Naive B cell (primary cell): ENCODE measurements around the gene MCTP1. TPM values are rescaled to one million over a fixed set of nuclear protein-coding genes. Genes with fewer than 3 reads are reported as not detected.
A peak's percentile ranks its signal among the peaks of the same experiment; 100 is the strongest.

ENCODE experiments used
- ATAC-seq, 2 donors: fragments of 150-1000 bp; cut with Tn5 transposase; 2 replicates each; pipeline ENCODE4 v1.10.0; 2021; ENCODE audit warnings: low read depth in 2 of 2, mild to moderate bottlenecking in 2 of 2, moderate library complexity in 2 of 2
- DNase-seq: peaks from one replicate; pipeline ENCODE4 v3.0.0; 2022
- H3K27ac Mint-ChIP-seq, 6 donors: one replicate each; pipeline ENCODE4 v1.8.0; 2020 to 2022; ENCODE audit warnings: mild to moderate bottlenecking in 6 of 6, mixed read lengths in 6 of 6, moderate library complexity in 5 of 6, inconsistent platforms in 2 of 6
- H3K27me3 Mint-ChIP-seq, 3 donors: one replicate each; pipeline ENCODE4 v1.8.0; 2021 to 2022; ENCODE audit warnings: mixed read lengths in 3 of 3, mild to moderate bottlenecking in 1 of 3
- H3K36me3 Mint-ChIP-seq, 2 donors: one replicate each; pipeline ENCODE4 v1.8.0; 2020 to 2022; ENCODE audit warnings: mixed read lengths in 2 of 2, inconsistent platforms in 1 of 2, mild to moderate bottlenecking in 1 of 2
- H3K4me1 Mint-ChIP-seq, 3 donors: one replicate each; pipeline ENCODE4 v1.8.0; 2020 to 2022; ENCODE audit warnings: mixed read lengths in 3 of 3, inconsistent platforms in 1 of 3, mild to moderate bottlenecking in 1 of 3, moderate library complexity in 1 of 3
- H3K4me3 Mint-ChIP-seq, 8 donors: one replicate each; pipeline ENCODE4 v1.8.0; 2020 to 2022; ENCODE audit warnings: mild to moderate bottlenecking in 8 of 8, mixed read lengths in 8 of 8, moderate library complexity in 8 of 8, inconsistent platforms in 2 of 8
- H3K9me3 Mint-ChIP-seq, 7 donors: one replicate each; pipeline ENCODE4 v1.8.0; 2020 to 2022; ENCODE audit warnings: mixed read lengths in 7 of 7, mild to moderate bottlenecking in 5 of 7, inconsistent platforms in 2 of 7, moderate library complexity in 1 of 7
- polyA plus RNA-seq, 6 donors: library from polyadenylated mRNA; unstranded; fragments of 300-500 nt; fragmentation: Illumina TruSeq; gene quantifications; one replicate each; pipeline ENCODE4 v1.2.3, GENCODE V29; 2021; ENCODE audit warnings: low read depth in 6 of 6

MCTP1 gene
- polyA plus RNA-seq, 6 donors from 2014 or later: 0.39 to 2.3 (median 0.81) TPM

DNA sequence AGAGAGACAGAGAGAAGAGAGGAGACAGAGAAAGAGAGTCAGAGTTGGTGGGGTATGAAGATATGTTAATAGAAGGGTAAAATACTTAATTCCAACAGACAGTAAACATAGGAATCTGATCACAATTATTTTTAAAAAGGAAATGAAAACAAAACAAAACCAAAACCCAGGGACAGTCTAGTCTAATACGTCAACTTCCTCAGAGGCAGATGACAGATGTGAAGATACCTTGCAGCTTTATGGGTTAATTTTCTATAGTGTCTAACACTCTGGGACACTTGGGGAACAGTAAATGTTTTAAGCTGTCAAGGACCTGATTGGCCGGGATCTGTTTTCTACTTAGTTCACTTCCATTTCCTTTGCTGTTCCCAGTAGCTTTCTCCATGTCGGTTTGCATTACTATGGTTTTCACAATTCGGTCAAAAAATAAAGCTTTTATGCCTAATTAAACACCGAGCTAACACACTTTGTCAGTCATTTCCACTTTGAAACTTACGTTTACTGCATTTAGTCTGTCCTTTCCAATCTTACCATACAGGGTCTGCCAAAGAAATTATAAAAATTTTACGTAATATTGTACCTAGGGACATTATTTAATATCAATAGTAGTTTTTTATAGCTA, 216.5 kb downstream of the MCTP1 start:
- Mint-ChIP-seq H3K27me3 (no peaks in the 10 kb centered on the region), H3K4me1 (peaks cover 4 to 22% (median 18%) of the 10 kb centered on the region in 3 donors), H3K36me3 (no peaks in the 10 kb centered on the region), H3K9me3 (peaks cover 0 to 2% (median 0%) of the 10 kb centered on the region in 7 donors), H3K27ac (peak overlapping the region in 3 of 6 donors; percentile 11 to 60 (median 37)), H3K4me3 (no peak overlapping the region)
- ATAC-seq (peak; percentile 27 to 47), DNase-seq (no peak)

DNA sequence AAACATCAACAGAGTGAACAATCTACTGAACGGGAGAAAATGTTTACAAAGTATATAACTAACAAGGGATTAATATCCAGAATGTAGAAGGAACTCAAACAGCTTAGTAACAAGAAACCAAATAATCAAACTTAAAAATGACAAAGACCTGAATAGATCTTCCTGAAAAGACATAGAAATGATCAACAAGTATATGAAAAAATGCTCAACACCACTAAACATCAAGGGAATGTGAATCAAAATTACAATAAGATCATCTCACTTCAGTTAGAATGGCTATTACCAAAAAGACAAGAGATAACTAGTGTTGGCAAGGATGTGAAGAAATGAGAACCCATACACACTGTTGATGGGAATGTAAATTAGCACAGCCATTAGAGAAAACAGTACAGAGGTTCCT, 218.8 kb downstream of the MCTP1 start:
- H3K4me3 Mint-ChIP-seq: no peak overlapping the region
- DNase-seq: no peak
- H3K27ac Mint-ChIP-seq: no peak overlapping the region
- ATAC-seq: no peak
- H3K36me3 Mint-ChIP-seq: no peaks in the 10 kb centered on the region
- peaks cover 4 to 19% (median 18%) of the 10 kb centered on the region in 3 donors for H3K4me1 Mint-ChIP-seq
- H3K9me3 Mint-ChIP-seq: no peaks in the 10 kb centered on the region
- H3K27me3 Mint-ChIP-seq: no peaks in the 10 kb centered on the region

DNA sequence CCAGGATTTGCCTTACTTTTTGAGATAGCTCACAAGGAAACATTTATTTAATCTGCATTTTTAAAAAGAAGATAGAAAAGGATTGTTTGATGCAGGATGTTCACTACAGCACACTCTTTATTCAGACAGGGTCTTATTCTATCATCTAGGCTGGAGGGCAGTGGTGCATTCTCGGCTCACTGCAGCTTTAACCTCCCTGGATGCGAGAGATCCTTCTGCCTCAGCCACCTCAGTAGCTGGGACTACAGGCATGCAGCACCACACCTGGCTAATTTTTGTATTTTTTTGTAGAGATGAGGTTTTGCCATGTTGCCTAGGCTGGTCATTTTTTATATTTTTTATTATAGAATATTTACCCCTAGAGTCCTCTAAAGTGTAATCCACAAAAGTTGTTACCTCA, 221.4 kb downstream of the MCTP1 start:
- H3K9me3 Mint-ChIP-seq: peaks cover 0 to 2% (median 0%) of the 10 kb centered on the region in 7 donors
- H3K4me3 Mint-ChIP-seq: no peak overlapping the region
- no peaks in the 10 kb centered on the region for H3K36me3 Mint-ChIP-seq
- no peak overlapping the region for H3K27ac Mint-ChIP-seq
- H3K4me1 Mint-ChIP-seq: peaks cover 4 to 6% (median 4%) of the 10 kb centered on the region in 3 donors
- no peaks in the 10 kb centered on the region for H3K27me3 Mint-ChIP-seq
- ATAC-seq: no peak
- DNase-seq: no peak

DNA sequence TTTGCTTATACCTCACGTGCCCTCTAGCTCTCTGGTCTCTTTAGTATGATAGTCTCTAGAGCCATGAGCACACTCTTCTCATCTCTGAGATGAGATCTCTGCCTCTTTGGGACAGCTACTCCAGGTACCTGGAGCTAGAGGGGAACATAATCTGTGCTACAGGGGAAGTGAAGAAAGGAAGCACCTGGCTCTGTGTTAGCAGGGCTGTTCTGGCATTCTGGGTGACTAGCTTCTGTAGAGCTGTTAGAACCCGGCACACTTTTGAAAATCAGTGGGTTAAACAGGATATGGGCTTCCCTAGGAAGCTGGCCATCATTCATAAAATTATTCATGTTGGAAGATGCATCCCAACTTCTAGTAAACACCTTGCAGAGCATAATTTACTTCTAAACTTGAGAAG, 224.8 kb downstream of the MCTP1 start:
- H3K27ac Mint-ChIP-seq: no peak overlapping the region

DNA sequence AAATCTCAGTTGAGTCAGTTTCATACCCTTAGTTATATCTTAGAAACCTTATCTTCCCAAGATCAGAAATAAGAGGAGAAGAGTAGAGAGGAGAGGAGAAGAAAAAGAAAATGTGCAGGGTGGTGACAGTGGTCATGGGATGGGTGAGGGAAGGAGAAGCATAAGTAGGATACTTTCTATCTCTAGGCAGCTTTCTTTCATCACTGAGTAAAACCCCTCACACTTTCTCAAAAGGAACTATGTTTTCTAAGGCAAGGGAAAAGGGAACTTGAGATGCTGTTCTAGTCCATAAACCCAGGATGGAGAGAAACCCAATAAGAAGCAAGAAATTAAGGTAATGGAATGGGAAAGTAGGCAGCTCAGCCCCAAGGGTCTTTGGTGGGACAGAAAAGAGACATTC, 225.3 kb downstream of the MCTP1 start:
- no peaks in the 10 kb centered on the region for H3K27me3 Mint-ChIP-seq
- no peaks in the 10 kb centered on the region for H3K4me1 Mint-ChIP-seq
- H3K36me3 Mint-ChIP-seq: no peaks in the 10 kb centered on the region
- no peak overlapping the region for H3K4me3 Mint-ChIP-seq
- peak overlapping the region in 1 of 6 donors; percentile 50 for H3K27ac Mint-ChIP-seq
- no peak for ATAC-seq
- no peak for DNase-seq
- peaks cover 0 to 2% (median 0%) of the 10 kb centered on the region in 7 donors for H3K9me3 Mint-ChIP-seq

More for the DNA sequence above, 224.8 kb downstream of the MCTP1 start:
- Mint-ChIP-seq H3K36me3 (no peaks in the 10 kb centered on the region), H3K4me1 (no peaks in the 10 kb centered on the region), H3K27me3 (no peaks in the 10 kb centered on the region), H3K4me3 (no peak overlapping the region), H3K9me3 (peaks cover 0 to 2% (median 0%) of the 10 kb centered on the region in 7 donors)
- no peak for DNase-seq
- ATAC-seq: no peak

DNA sequence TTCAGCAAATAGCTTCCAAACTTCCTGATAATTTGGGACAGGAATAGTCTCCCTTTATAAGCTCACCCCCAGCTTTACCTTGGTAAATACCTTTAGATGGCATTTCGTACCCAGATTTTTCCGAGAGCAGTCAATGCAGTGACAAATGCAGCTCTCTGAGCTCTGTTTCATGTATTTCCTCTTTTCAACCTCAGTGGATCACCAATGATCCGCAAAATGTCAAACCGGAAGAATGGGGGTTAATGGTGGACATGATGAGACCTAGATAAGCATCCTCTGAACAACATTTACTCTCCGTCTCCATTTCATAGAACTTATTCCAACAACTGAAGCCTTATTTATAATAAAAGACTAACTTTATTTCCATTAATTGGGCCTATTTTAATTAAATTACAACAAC, 227.3 kb downstream of the MCTP1 start:
- Mint-ChIP-seq H3K4me1 (no peaks in the 10 kb centered on the region), H3K4me3 (no peak overlapping the region), H3K27ac (no peak overlapping the region), H3K36me3 (no peaks in the 10 kb centered on the region), H3K9me3 (peaks cover 0 to 2% (median 0%) of the 10 kb centered on the region in 7 donors), H3K27me3 (no peaks in the 10 kb centered on the region)
- no peak for DNase-seq
- no peak for ATAC-seq

DNA sequence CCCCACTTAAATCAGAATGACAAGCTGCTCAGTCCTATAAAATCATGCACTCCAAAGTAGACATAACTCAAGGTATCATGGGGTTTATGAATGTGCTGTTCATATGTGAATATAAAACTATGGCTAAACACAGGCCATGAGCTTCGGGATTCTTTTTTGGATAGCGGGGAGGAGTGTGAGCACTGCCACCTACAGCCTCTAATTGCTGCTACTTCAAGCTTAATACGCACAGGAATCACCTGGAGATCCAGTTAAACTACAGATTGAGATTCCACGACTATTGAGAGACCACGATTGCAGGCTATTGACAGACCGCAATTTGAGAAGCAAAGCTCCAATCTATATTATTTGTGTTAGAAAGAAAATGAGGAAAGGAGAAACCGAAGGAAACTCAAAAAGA, 231.6 kb downstream of the MCTP1 start:
- Mint-ChIP-seq H3K4me3 (no peak overlapping the region), H3K27ac (no peak overlapping the region), H3K4me1 (peaks cover 0 to 5% (median 5%) of the 10 kb centered on the region in 3 donors), H3K36me3 (peaks cover 0 to 3% of the 10 kb centered on the region in 2 donors), H3K9me3 (peaks cover 0 to 13% (median 0%) of the 10 kb centered on the region in 7 donors), H3K27me3 (peaks cover 0 to 4% (median 0%) of the 10 kb centered on the region in 3 donors)
- ATAC-seq (no peak), DNase-seq (no peak)

DNA sequence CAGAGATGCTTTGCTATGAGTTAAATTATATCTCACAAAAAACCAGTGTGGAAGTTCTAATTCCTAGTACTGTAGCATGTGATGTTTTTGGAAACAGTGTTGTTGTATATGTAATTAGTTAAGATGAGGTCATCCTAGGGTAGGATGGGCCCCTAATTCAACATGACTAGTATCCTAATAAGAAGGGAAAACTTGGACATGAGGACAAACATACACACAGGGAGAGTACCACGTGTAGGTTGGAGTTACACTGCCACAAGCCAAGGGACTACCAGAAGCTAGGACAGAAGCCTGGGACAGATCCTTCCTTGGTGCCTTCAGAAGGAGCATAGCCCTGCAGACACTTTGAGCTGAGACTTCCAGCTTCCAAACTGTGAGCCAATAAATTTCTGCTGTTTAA, 234.2 kb downstream of the MCTP1 start:
- H3K27ac Mint-ChIP-seq: no peak overlapping the region
- peaks cover 0 to 8% (median 5%) of the 10 kb centered on the region in 3 donors for H3K4me1 Mint-ChIP-seq
- ATAC-seq (no peak), DNase-seq (no peak)
- peaks cover 0 to 4% (median 0%) of the 10 kb centered on the region in 3 donors for H3K27me3 Mint-ChIP-seq
- H3K36me3 Mint-ChIP-seq: peaks cover 0 to 3% of the 10 kb centered on the region in 2 donors
- peaks cover 0 to 19% (median 4%) of the 10 kb centered on the region in 7 donors for H3K9me3 Mint-ChIP-seq
- H3K4me3 Mint-ChIP-seq: no peak overlapping the region

DNA sequence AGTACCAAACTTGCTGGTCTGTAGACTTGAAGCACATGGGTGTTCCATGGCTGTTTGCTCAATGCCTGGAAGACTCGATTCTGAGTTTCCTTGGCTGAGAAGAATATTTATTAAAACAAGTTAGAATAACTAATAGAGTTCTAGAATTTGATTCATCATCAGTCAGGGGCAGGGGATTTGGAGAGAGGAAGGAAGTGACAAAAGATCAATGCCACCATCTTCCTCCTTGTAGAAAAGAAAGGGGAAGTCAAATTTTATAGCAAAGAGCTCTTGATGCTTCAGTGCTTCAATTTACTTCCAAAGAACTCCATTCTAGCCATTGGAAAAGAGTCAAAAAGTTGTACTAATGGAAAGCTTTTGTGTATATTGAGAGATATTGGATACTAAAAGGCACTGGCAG, 236.3 kb downstream of the MCTP1 start:
- Mint-ChIP-seq H3K4me1 (peaks cover 0 to 8% (median 5%) of the 10 kb centered on the region in 3 donors), H3K36me3 (peaks cover 0 to 3% of the 10 kb centered on the region in 2 donors), H3K9me3 (peaks cover 0 to 19% (median 4%) of the 10 kb centered on the region in 7 donors), H3K27me3 (peaks cover 0 to 4% (median 0%) of the 10 kb centered on the region in 3 donors), H3K27ac (peak overlapping the region in 1 of 6 donors; percentile 31), H3K4me3 (no peak overlapping the region)
- no peak for DNase-seq
- peak in 1 of 2 donors; percentile 36 for ATAC-seq

DNA sequence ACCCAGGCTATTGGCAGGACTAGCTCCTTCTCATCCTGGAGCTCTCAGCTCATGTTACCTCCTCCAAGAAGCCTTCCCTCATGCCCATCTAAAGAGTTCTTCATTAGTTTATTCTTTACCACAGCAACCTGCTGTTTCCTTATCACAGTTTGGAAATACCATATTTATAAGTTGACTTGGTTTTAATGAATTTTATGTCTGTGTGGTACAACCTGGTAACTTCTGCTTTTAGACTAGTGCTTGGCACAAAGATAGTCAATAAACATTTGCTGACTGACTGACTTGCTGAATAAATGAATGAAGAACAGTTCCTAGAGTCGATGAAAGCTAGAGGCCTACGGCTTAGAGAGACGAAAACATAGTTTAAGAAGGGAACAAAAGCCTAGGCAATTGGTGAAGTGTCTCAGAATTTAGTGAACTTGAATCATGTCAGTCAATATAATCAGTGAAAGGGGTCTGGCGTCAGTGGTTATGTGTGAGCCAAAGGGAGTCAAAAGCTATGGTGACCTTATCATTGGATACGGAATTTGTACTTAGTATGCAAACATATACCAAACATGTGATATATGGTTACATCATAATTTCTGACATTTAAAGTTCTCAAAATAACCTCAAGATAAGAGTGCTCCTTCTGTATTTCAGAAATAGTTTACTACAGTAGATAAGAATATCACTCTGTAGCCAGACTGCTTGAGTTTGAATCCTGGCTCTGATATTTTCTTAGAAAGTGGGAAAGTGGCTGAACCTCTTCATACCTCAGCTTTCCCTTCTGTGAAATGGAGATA, 239.5 kb downstream of the MCTP1 start:
- peaks cover 0 to 8% (median 5%) of the 10 kb centered on the region in 3 donors for H3K4me1 Mint-ChIP-seq
- no peak for DNase-seq
- H3K36me3 Mint-ChIP-seq: peaks cover 0 to 3% of the 10 kb centered on the region in 2 donors
- no peak for ATAC-seq
- H3K27me3 Mint-ChIP-seq: no peaks in the 10 kb centered on the region
- H3K4me3 Mint-ChIP-seq: no peak overlapping the region
- H3K9me3 Mint-ChIP-seq: peaks cover 0 to 19% (median 4%) of the 10 kb centered on the region in 7 donors
- H3K27ac Mint-ChIP-seq: no peak overlapping the region

DNA sequence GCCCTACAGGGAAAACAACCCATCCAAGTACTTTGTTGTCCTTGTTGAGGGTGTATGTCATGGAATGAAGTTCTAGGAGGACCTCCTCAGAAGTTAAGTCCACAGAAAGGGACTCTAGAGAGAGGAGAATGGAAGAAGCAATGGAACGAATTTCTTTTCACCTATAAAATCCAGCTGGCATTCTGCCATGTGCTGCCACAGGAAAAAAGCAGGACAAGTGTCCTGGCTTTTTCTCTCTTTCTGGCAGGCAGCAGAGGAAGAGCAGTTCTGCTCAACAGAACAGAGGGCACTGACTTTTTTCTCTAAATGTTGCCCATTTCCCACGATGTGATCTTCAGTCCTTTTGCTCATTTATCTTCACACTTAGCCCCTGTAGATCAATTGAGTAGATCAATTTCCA, 240.8 kb downstream of the MCTP1 start:
- DNase-seq (no peak), ATAC-seq (no peak)
- Mint-ChIP-seq H3K27me3 (no peaks in the 10 kb centered on the region), H3K4me1 (peaks cover 0 to 8% (median 5%) of the 10 kb centered on the region in 3 donors), H3K36me3 (peaks cover 0 to 3% of the 10 kb centered on the region in 2 donors), H3K9me3 (peaks cover 0 to 14% (median 4%) of the 10 kb centered on the region in 7 donors), H3K27ac (no peak overlapping the region), H3K4me3 (peak overlapping the region in 2 of 8 donors; percentile 9 to 26)

DNA sequence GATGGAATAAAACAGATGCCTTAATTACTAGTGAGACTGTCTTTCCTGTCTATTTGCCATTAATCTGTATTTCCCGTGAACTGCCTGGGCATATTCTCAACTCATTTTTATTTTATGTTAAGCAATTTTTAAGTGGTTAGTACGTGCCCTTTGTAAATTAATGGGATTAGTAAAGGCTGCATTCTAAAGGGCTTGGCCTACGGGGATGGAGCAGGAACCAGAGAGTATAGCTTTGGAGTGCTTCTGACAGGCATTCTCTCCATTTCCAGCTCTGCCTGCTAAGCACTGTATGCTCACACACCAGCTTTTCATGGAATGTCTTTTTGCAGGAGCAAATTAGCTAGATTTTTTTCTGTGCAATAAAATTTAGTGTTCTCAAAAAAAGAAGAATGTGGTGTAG, 241.2 kb downstream of the MCTP1 start:
- peaks cover 0 to 3% of the 10 kb centered on the region in 2 donors for H3K36me3 Mint-ChIP-seq
- H3K4me3 Mint-ChIP-seq: peak overlapping the region in 1 of 8 donors; percentile 26
- H3K9me3 Mint-ChIP-seq: peaks cover 0 to 12% (median 5%) of the 10 kb centered on the region in 7 donors
- DNase-seq (no peak), ATAC-seq (no peak)
- H3K27ac Mint-ChIP-seq: no peak overlapping the region
- peaks cover 0 to 6% (median 4%) of the 10 kb centered on the region in 3 donors for H3K4me1 Mint-ChIP-seq
- no peaks in the 10 kb centered on the region for H3K27me3 Mint-ChIP-seq

DNA sequence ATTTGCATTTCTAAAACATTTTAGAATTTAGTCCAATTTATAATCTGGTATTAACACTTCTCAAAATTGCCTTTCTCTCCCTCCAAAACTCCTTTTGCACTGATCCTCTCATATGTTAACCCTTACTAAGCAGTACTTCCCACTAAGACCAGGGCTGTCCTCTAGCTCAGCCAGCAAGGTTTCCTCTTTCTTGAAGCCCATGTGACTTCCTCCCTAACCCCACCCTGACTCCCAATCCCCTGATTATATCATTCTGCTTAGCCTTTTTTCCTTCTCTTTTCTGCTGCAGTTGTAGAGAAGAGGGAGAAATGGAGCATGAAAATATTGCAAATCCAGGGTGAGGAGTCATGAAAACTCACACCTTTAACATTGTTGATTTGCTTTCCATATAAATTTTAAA, 241.7 kb downstream of the MCTP1 start:
- no peak overlapping the region for H3K27ac Mint-ChIP-seq
- H3K27me3 Mint-ChIP-seq: no peaks in the 10 kb centered on the region
- peaks cover 0 to 9% (median 3%) of the 10 kb centered on the region in 7 donors for H3K9me3 Mint-ChIP-seq
- no peak for DNase-seq
- H3K4me1 Mint-ChIP-seq: peaks cover 0 to 2% (median 0%) of the 10 kb centered on the region in 3 donors
- H3K4me3 Mint-ChIP-seq: no peak overlapping the region
- ATAC-seq: no peak
- H3K36me3 Mint-ChIP-seq: no peaks in the 10 kb centered on the region

DNA sequence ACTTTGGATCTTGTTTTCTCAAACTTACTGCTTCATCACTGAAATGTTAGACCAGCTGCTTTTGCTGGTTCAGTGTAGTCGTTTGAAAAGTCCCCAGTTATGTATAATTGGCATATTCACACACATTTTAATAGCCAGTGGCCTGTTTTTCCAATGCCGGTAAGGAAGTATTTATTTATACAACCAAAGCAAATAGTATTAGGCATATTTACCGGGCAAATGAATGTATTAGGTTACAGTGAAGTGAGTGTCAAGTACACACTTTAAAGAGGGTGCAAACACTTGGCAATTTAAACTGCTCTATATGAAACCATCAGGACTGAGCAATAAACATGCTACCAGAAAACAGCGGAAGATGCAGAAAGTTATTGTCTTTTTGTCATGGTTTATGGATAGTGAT, 242.9 kb downstream of the MCTP1 start:
- no peaks in the 10 kb centered on the region for H3K4me1 Mint-ChIP-seq
- no peak for ATAC-seq
- H3K4me3 Mint-ChIP-seq: no peak overlapping the region
- H3K27me3 Mint-ChIP-seq: no peaks in the 10 kb centered on the region
- H3K36me3 Mint-ChIP-seq: no peaks in the 10 kb centered on the region
- DNase-seq: no peak
- peaks cover 0 to 7% (median 3%) of the 10 kb centered on the region in 7 donors for H3K9me3 Mint-ChIP-seq
- H3K27ac Mint-ChIP-seq: no peak overlapping the region
